ENCODE measurements around the gene NPLOC4. TPM values are rescaled to one million over a fixed set of nuclear protein-coding genes. Genes with fewer than 3 reads are reported as not detected.
"Not testable (repeated sequence)": the region's sequence is repeated elsewhere in the genome, so short reads cannot be mapped to it uniquely, and the experiment has no call there.

Gene NPLOC4
- total and polyA plus RNA-seq, 11 donors: 28.2 to 133 (median 99.2) TPM

DNA sequence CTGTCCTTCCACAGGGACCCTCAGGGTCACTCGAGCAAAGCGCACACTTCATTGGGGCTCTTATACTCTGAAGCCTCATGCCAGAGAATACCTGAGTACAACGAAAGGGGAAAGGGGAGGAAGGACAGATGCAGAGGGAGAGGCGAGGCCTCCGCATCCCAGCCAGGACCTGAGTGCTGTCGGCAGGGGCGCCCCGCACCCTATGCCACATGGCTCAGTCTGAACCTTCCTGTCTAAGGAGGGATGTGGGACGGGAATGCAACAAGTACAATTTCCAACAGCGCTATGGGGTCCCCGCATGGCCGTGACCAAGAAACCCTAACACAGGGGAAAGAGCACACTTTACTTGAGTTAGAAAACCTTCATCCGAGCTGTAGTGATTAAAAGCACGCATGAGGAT is 44.9 kb downstream of the NPLOC4 start:
- intact Hi-C loops (cut with DNase I): no loop called here
- H3K4me3 ChIP-seq: no peak overlapping the region
- no peak overlapping the region for H3K27ac ChIP-seq
- peak in 1 of 5 donors; percentile 10 for DNase-seq
- no peaks in the 10 kb centered on the region for H3K9me3 ChIP-seq
- no peaks in the 10 kb centered on the region for H3K27me3 ChIP-seq
- 79 to 94% (median 89%) methylated on average over 12 to 14 of the region's 14 CpGs for WGBS, 4 donors
- no peak for TF ChIP-seq POLR2A (IDR thresholded peaks at IDR 0.05)
- TF ChIP-seq, protein P1, sequence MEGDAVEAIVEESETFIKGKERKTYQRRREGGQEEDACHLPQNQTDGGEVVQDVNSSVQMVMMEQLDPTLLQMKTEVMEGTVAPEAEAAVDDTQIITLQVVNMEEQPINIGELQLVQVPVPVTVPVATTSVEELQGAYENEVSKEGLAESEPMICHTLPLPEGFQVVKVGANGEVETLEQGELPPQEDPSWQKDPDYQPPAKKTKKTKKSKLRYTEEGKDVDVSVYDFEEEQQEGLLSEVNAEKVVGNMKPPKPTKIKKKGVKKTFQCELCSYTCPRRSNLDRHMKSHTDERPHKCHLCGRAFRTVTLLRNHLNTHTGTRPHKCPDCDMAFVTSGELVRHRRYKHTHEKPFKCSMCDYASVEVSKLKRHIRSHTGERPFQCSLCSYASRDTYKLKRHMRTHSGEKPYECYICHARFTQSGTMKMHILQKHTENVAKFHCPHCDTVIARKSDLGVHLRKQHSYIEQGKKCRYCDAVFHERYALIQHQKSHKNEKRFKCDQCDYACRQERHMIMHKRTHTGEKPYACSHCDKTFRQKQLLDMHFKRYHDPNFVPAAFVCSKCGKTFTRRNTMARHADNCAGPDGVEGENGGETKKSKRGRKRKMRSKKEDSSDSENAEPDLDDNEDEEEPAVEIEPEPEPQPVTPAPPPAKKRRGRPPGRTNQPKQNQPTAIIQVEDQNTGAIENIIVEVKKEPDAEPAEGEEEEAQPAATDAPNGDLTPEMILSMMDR (IDR thresholded peaks at IDR 0.05): no peak
- peaks cover 5 to 100% (median 99%) of the 10 kb centered on the region in 9 donors for H3K36me3 ChIP-seq
- ATAC-seq: no peak
- peaks cover 0 to 15% (median 0%) of the 10 kb centered on the region in 12 donors for H3K4me1 ChIP-seq

DNA sequence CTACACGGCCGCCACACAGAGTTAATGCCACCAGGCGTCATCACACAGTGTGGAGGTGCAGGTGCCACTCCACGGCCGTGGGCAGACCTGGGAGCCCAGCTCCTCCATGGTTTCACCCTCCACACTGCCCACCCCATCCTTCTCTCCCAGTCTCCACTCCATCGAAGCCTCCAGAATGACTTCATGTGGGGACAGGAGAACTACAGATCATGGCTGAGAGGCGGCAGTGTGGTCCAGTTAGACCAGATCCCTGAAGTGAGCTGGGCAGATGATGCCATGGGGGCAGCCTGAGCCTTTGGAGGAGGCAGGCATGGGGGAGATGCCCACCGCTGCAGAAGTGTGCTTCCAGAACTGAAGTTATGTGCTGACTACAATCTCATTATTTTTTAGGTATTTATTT is 46.8 kb downstream of the NPLOC4 start:
- TF ChIP-seq, protein P1 (IDR thresholded peaks at IDR 0.05): no peak
- TF ChIP-seq POLR2A (IDR thresholded peaks at IDR 0.05): no peak
- no peaks in the 10 kb centered on the region for H3K27me3 ChIP-seq
- peak in 1 of 5 donors; percentile 6 for DNase-seq
- H3K27ac ChIP-seq: no peak overlapping the region
- H3K36me3 ChIP-seq: peaks cover 0 to 100% (median 99%) of the 10 kb centered on the region in 9 donors
- H3K4me1 ChIP-seq: peaks cover 0 to 15% (median 0%) of the 10 kb centered on the region in 12 donors
- H3K9me3 ChIP-seq: no peaks in the 10 kb centered on the region
- H3K4me3 ChIP-seq: no peak overlapping the region
- intact Hi-C loops (cut with DNase I): no loop called here
- no peak for ATAC-seq
- whole genome bisulfite sequencing, 4 donors: 91 to 96% (median 93%) methylated on average over 8 of the region's 8 CpGs

DNA sequence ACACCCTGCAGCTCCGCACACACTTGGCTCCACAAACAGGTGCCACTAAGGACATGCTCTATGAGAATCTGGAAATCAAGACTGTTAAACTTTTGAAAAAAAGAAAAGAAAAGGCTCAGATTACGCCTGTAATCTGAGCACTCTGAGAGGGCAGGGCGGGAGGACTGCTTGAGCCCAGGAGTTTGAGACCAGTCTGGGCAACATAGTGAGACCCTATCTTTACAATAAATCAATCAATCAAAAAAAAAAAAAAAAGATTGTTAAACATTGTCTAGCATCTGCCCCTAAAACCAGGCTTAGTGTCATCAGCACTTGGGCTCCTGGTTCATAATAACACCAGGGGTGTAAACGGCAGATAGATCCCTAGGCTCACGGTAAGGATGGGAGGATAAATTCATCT is 47.3 kb downstream of the NPLOC4 start:
- Histone ChIP-seq H3K9me3 (no peaks in the 10 kb centered on the region), H3K4me3 (no peak overlapping the region), H3K4me1 (peaks cover 0 to 15% (median 0%) of the 10 kb centered on the region in 12 donors), H3K36me3 (peaks cover 0 to 100% (median 99%) of the 10 kb centered on the region in 9 donors), H3K27ac (no peak overlapping the region), H3K27me3 (no peaks in the 10 kb centered on the region)
- TF ChIP-seq POLR2A (IDR thresholded peaks at IDR 0.05): no peak
- TF ChIP-seq, protein P1 (IDR thresholded peaks at IDR 0.05): no peak
- ATAC-seq (no peak), DNase-seq (no peak)
- intact Hi-C loops (cut with DNase I): no loop called here
- 90 to 95% (median 93%) methylated on average over 5 of the region's 5 CpGs for WGBS, 4 donors

DNA sequence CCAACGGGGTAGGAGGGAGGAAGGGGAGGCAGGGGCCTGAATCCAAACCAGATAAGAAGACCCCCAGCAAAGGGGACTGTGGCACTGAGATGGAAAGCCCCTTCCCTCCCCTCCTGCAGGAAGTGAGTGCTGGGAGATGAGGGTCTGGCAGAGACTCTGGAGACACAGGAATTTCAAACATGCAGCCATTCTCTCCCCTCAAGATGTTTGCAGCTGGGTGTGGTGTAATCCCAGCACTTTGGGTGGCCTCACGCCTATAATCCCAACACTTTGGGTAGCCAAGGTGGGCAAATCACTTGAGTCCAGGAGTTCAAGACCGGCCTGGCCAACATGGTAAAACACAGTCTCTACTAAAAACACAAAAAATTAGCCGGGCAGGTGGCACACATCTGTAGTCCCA is 50.8 kb downstream of the NPLOC4 start:
- no peak for TF ChIP-seq POLR2A (IDR thresholded peaks at IDR 0.05)
- TF ChIP-seq, protein P1 (IDR thresholded peaks at IDR 0.05): no peak
- no peak overlapping the region for H3K27ac ChIP-seq
- H3K9me3 ChIP-seq: no peaks in the 10 kb centered on the region
- H3K36me3 ChIP-seq: peaks cover 0 to 99% (median 97%) of the 10 kb centered on the region in 9 donors
- DNase-seq (peak in 1 of 5 donors; percentile 11), ATAC-seq (no peak)
- H3K4me3 ChIP-seq: no peak overlapping the region
- 80 to 87% (median 84%) methylated on average over 4 of the region's 4 CpGs for WGBS, 4 donors
- intact Hi-C loops (cut with DNase I): no loop called here
- peaks cover 0 to 6% (median 0%) of the 10 kb centered on the region in 12 donors for H3K4me1 ChIP-seq
- no peaks in the 10 kb centered on the region for H3K27me3 ChIP-seq

DNA sequence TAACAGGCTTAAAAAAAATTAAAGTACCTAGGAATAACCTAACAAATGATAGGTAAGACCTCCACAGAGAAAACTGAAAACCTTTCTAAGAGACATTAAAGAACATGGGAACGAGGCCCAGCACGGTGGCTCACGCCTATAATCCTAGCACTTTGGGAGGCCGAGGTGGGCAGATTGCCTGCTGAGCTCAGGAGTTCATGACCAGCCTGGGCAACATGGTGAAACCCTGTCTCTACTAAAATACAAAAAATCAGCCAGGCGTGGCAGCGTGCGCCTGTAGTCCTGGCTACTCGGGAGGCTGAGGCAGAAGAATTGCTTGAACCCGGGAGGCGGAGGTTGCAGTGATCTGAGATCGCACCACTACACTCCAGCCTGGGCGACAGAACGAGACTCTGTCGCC is 52.1 kb downstream of the NPLOC4 start:
- peak in 1 of 5 donors; percentile 1 for DNase-seq

More for the DNA sequence above, 52.1 kb downstream of the NPLOC4 start:
- WGBS, 4 donors: 94 to 97% (median 96%) methylated on average over 14 of the region's 14 CpGs
- Histone ChIP-seq H3K36me3 (peaks cover 0 to 97% (median 91%) of the 10 kb centered on the region in 9 donors), H3K4me1 (peaks cover 0 to 17% (median 7%) of the 10 kb centered on the region in 12 donors)
- H3K4me3 ChIP-seq; H3K9me3 ChIP-seq; H3K27me3 ChIP-seq; ATAC-seq; intact Hi-C loops (cut with DNase I); H3K27ac ChIP-seq: not testable (repeated sequence)

Measured in heart left ventricle (tissue), 16 donors.